Hippocampal formation (tissue), 2 donors: ENCODE measurements around the gene GRIN2A.
A peak's percentile ranks its signal among the peaks of the same experiment; 100 is the strongest.

Experiments
- DNase-seq, 2 donors: peaks; one replicate each; lab custom pipeline; 2025; lab: John Stamatoyannopoulos, UW

Gene GRIN2A

DNA sequence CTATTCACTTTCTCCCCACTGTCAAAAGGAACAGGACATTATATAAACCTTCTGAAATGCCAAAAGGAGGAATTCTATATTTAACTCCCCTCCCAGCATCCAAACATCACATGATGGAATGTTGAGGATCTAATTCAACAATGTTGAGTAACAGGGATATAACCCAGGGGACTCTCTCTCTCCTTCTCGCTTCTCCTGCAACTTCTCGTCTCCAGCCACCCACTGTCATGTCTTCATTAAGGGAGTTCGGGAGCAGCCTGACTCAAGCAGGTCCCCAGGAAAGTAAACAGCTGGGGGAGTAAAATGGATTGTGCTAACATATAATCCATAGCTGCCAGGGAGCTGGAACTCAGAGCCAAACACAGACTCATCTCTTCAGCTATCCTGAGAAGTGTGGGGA, 51.7 kb downstream of the GRIN2A start:
- no peak for DNase-seq

DNA sequence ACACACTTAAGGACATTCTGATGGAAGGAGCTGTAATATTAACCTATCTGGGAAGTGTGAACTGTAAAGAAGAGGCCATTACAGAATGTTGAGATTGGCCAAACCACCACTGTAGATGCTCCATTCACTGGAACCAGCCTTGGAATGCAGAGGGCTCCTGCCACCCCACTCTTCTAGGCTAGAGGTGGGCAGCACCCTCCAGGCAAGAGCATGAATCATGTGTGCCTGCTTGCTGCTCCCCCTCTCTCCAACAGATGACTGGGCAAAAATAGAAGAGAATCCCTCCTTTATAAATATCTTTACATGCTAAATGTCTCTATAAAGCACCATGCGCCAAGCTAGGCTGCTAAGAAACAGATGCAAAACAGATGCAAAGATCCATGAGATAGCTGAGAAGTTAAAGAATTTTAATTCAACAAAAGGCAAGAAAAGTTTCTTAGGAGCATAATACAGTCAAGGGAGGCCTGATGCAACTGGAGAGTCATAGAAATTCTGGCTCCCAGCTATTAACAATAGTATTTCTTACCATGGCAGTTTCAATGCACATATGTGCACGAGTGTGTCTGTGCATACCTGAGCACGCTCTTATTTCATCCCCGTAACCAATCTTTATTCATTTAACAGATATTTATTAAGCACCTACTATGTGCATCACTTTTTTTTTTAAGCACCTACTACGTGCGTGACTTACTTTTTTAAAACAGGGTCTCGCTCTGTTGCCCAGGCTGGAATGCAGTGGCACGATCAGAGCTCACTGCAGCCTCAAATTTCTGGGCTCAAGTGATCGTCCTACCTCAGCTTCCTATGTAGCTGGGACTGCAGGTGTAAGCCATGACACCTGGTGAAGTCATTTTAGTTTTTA, 53.6 kb downstream of the GRIN2A start:
- DNase-seq, result no peak

GRCh38 chr16:10126686-10127085, 55.5 kb downstream of the GRIN2A start:
- DNase-seq, result peak in 1 of 2 donors; percentile 33

- no peak for DNase-seq
These were observed 59.1 kb downstream of the GRIN2A start for GRCh38 chr16:10123141-10123540.

DNA sequence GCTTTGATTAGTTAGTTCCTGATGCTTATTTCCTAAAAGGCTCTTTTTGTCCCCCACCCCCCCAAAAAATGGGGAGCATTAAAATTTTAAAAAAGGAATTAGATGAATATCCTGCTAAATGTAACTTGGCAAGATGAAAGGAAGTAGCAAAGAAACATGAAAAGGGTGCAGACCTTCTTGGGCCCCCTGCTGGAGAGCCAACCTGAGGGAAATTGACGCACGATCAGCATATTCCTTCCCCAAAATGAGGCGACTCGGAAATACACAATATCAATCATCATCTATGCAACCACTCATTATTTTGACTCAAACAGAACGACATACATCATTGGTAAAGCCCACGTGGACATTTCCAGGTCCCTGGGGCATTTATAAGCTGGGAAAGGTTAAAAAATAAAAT, 59.7 kb downstream of the GRIN2A start:
- no peak for DNase-seq

DNA sequence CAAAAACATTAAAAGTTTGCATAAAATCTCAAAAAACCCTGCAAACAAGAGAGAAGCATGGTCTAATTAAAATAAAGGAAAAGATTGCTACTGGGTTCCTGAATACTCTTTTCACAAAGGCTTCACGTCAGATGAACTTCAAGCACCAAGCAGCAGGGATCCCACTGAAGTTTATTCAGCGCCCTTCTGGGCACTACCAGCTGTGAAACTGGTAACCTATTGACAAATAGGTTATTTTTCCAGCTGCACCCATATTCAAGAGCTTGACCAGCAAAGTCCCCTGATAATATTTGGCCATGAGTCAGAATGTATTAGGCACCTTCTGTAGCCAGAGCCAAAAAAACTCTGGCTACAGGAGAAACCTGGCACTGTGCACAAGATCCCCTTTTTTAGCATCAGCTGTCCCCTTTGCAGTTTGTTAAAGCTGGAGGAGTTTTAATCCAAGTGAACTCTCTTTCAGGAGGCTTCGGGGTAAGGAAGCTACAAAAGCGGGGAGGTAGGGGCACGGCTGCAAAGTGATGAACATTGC, 60.3 kb downstream of the GRIN2A start:
- DNase-seq, result no peak

DNA sequence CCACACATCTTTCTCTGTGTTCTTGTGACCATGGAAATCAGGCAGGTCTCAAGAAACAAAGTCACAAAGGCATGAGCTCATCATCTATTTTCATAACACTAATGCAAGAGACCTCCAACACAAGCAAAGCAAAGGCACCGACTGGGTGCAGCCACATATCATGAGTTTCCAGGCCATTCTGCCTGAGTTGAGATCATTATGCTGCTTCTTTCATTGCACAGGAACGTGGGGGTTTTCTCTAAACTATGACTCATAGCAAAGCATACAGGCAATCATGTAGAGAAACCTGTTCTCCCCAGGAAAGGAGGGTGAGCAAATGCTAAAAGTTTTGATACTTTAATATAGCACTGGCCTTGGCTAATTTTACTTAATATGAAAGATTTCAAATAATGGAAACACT, 60.7 kb downstream of the GRIN2A start:
- DNase-seq, result no peak

GRCh38 chr16:10120953-10121352, 61.3 kb downstream of the GRIN2A start:
- no peak for DNase-seq

DNA sequence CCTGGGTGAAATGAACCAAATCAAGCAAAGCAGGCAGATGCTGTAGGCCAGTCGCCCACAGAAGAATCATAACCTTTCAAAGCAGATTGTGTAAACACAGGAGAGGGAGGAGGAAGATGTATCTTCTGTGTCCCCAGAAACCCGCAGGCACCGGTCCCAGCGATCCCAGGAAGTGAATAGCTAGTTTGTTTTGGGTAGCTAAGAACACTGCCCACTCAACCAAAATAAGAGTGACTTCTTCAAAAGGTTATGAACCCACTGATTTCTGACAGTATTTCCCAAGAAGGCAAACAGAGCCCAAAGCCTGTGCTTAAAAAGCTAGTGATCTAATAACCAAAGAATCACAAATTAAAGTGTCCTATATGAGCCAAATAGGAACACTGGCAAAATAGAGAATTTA, 67.8 kb downstream of the GRIN2A start:
- DNase-seq, result no peak

- no peak for DNase-seq
These were observed 69.0 kb downstream of the GRIN2A start for GRCh38 chr16:10113248-10113647.

DNA sequence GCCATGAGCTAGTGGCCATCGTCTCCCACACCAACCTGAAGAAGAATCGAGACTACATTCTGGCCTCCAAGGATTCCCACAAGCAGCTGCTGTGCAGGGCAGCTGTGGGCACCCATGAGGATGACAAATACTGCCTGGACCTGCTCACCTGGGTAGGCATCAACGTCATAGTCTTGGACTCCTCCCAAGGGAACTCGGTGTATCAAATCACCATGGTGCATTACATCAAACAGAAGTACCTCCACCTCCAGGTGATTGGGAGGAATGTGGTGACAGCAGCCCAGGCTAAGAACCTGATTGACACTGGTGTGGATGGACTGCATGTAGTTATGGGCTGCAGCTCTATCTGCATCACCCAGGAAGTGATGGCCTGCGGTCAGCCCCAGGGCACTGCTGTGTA, 70.2 kb downstream of the GRIN2A start:
- no peak for DNase-seq

- no peak for DNase-seq
These were observed 71.0 kb downstream of the GRIN2A start for GRCh38 chr16:10111156-10111761.

GRCh38 chr16:10110552-10110951, 71.7 kb downstream of the GRIN2A start:
- DNase-seq, result no peak

DNA sequence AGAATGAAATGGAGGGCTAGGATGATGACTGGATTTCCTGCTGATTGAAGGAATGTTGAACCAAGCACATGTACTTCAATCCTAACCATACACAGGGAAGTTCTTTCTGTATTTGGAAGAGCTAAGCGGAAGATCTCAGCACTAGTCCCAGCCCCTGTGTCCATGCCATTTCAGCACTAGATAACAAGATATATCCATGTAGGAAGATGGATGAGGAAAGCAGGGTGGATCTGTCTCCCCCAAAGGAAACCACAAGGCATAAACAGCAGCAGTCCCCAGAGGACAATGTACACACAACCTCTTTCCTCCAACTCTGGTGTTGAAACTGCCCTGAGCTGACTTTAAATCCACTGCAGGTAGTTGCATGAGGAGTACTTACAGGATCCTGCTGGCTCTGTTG, 75.1 kb downstream of the GRIN2A start:
- no peak for DNase-seq

- no peak for DNase-seq
These were observed 78.5 kb downstream of the GRIN2A start for GRCh38 chr16:10103700-10104099.

DNA sequence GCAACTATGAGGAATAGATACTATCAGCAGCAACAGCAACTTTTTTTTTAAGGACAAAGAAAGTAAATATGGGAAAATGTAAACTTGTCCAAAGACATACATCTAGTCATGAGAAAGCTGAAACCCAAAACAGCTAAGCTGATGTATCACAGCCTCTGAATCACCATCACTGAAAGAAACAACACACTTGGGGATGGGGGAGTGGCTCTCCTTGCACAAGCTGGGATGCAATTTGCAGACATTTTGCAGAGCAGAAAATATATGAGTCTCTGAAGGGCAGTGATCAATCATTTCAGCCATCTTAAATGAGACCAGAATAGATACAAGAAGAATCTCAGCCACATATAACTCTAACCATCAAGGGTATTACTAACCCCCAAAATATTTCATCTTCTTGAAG, 79.1 kb downstream of the GRIN2A start:
- DNase-seq, result no peak

DNA sequence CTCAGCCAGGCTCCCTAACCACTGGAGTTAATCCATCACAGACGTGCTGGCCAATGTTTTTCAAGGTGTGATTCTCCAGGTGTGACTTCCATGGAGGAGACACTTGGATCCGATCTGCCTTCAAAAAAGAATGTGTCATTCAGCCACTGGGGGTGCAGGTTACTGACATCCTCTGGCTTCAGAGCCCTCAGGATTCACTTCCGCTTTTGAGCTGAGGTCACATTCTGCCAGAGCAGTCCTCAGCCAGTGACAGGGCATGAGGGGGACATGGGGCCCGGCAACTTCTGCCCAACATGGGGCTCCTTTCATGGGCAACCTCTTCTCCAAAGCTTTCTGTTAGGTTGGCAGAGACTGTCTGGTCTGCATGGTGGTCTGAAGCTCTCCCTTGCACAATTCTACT, 81.4 kb downstream of the GRIN2A start:
- DNase-seq, result no peak

- no peak for DNase-seq
These were observed 83.2 kb downstream of the GRIN2A start for GRCh38 chr16:10098991-10099390.

- DNase-seq, result no peak
These were observed 85.0 kb downstream of the GRIN2A start for GRCh38 chr16:10097271-10097670.

DNA sequence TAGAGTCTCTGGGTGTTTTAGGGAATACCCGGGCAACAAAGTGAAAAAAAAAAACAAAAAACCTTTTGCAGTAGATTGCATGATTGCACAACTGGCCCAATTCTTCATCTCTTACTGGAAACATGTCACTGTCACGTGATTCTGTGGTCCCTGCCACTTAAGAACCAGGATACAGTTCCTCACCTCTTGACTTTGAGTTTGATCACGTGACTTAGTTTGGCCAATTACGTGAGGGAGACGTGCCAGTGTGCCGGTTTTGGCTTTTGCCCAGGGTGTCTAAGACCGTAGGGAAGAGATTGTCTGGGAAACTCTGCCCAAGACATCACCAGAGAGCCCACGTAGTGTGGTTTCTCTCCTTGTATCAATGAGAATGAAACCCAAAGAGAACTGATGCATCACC, 88.7 kb downstream of the GRIN2A start:
- no peak for DNase-seq

- no peak for DNase-seq
These were observed 91.4 kb downstream of the GRIN2A start for GRCh38 chr16:10090816-10091215.

- DNase-seq, result no peak
These were observed 93.8 kb downstream of the GRIN2A start for GRCh38 chr16:10088380-10088793.

GRCh38 chr16:10087151-10087550, 95.1 kb downstream of the GRIN2A start:
- DNase-seq, result no peak
